Measurements from ENCODE around the gene RAI1.

Gene RAI1

DNA sequence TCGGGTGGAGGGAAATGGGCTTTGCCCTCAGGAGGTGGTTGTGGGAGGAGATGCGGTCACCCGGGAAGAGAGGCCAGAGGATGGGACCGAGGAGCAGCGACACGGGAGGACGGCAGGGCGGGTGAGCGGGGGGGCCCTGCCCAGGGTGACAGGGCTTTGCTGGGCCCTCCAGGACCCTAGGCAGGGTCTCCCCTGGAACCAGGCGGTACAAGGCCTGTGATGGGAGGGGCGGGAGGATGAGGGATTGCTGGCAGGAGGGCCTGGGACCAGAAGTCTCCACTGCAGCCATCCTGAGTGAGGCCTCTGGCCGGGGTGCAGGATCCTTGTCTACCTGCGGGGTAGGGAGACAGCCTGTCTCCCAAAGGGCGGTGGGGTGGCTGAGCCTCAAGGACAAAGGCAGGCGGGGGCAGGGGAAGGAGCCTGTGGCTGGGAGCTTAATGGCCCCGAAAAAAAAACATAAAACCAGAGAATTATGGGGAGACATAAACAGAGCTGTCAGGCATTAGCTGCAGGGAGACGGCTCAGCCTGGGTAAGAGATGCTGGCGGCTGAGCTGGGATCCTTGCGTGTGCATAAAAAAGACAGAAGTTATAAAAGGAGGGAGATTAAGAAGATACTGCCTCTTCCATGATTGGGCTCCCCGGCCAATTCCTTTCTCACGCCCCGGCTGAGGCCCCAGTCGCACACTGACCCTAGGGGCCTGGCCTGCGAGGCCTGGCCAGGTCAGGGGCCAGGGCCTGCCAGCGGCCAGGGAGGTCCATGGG is 88.8 kb downstream of the RAI1 start:
- WGBS, 2 donors (ENCODE audit: extremely low coverage in 2 of 2, insufficient read length in 2 of 2, insufficient replicate concordance in 1 of 2), result no CpG with 5 or more reads among the region's 25 CpGs
- no peak overlapping the region for H3K27ac ChIP-seq (replicated peaks; ENCODE audit: low read length)
- H3K4me1 ChIP-seq (ENCODE audit: control insufficient read depth in 2 of 2, insufficient read depth in 1 of 2, low read depth in 1 of 2, low read length in 2 of 2), result peaks cover 52 to 55% of the 10 kb centered on the region in 2 donors
- H2AK5ac ChIP-seq (ENCODE audit: low read depth, low read length), result peak overlapping the region; percentile 82
- H2BK120ac ChIP-seq (ENCODE audit: low read depth, low read length), result no peak overlapping the region
- no peak overlapping the region for H2BK15ac ChIP-seq (ENCODE audit: low read length)
- H2BK5ac ChIP-seq (ENCODE audit: low read length), result peak overlapping the region; percentile 17
- no peak overlapping the region for H2BK12ac ChIP-seq (ENCODE audit: low read length)
- no peak for DNase-seq (ENCODE audit: low spot score)
- H4K8ac ChIP-seq (ENCODE audit: low read depth, low read length), result no peak overlapping the region
- no peaks in the 10 kb centered on the region for H3K9me3 ChIP-seq (replicated peaks in 1 of 2; ENCODE audit: control insufficient read depth in 2 of 2, insufficient read depth in 1 of 2, low read depth in 1 of 2, low read length in 2 of 2)
- peaks cover 18% of the 10 kb centered on the region for H3K79me1 ChIP-seq (ENCODE audit: low read depth, low read length)
- peaks cover 0 to 6% of the 10 kb centered on the region in 2 donors for H3K36me3 ChIP-seq (replicated peaks in 1 of 2; ENCODE audit: control insufficient read depth in 2 of 2, insufficient read depth in 2 of 2, low read length in 2 of 2)
- no peak overlapping the region for H3K4me3 ChIP-seq (ENCODE audit: low read length in 2 of 2)
- H3K9ac ChIP-seq (ENCODE audit: low read depth, low read length, poor library complexity), result peak overlapping the region; percentile 17
- no peak overlapping the region for H3K23ac ChIP-seq (ENCODE audit: low read depth, low read length, poor library complexity)
- H3K14ac ChIP-seq (ENCODE audit: low read length), result peak overlapping the region; percentile 94
- no peak overlapping the region for H3K4ac ChIP-seq (ENCODE audit: low read length)
- no peaks in the 10 kb centered on the region for H3K27me3 ChIP-seq (ENCODE audit: control insufficient read depth in 3 of 3, insufficient read depth in 3 of 3, low read depth in 1 of 3, low read length in 3 of 3)
- H4K91ac ChIP-seq (ENCODE audit: low read depth, low read length, poor library complexity), result no peak overlapping the region
- H3K18ac ChIP-seq (ENCODE audit: low read length), result peak overlapping the region; percentile 92
- H2AFZ ChIP-seq (ENCODE audit: low read length), result no peak overlapping the region
- no peak overlapping the region for H3K4me2 ChIP-seq (ENCODE audit: insufficient read depth, low read length, poor library complexity, severe bottlenecking)

GRCh38 chr17:17770632-17771044 is 89.4 kb downstream of the RAI1 start:
- Histone ChIP-seq H4K91ac (ENCODE audit: low read depth, low read length, poor library complexity) (no peak overlapping the region), H2BK12ac (ENCODE audit: low read length) (no peak overlapping the region), H3K9me3 (replicated peaks in 1 of 2; ENCODE audit: control insufficient read depth in 2 of 2, insufficient read depth in 1 of 2, low read depth in 1 of 2, low read length in 2 of 2) (no peaks in the 10 kb centered on the region), H2AFZ (ENCODE audit: low read length) (no peak overlapping the region), H3K9ac (ENCODE audit: low read depth, low read length, poor library complexity) (no peak overlapping the region), H3K4me1 (ENCODE audit: control insufficient read depth in 2 of 2, insufficient read depth in 1 of 2, low read depth in 1 of 2, low read length in 2 of 2) (peaks cover 48 to 52% of the 10 kb centered on the region in 2 donors), H3K4ac (ENCODE audit: low read length) (no peak overlapping the region), H3K4me3 (ENCODE audit: low read length in 2 of 2) (no peak overlapping the region), H4K8ac (ENCODE audit: low read depth, low read length) (no peak overlapping the region), H2BK5ac (ENCODE audit: low read length) (no peak overlapping the region), H3K27me3 (ENCODE audit: control insufficient read depth in 3 of 3, insufficient read depth in 3 of 3, low read depth in 1 of 3, low read length in 3 of 3) (no peaks in the 10 kb centered on the region), H3K4me2 (ENCODE audit: insufficient read depth, low read length, poor library complexity, severe bottlenecking) (no peak overlapping the region), H3K23ac (ENCODE audit: low read depth, low read length, poor library complexity) (no peak overlapping the region), H3K36me3 (replicated peaks in 1 of 2; ENCODE audit: control insufficient read depth in 2 of 2, insufficient read depth in 2 of 2, low read length in 2 of 2) (peaks cover 0 to 1% of the 10 kb centered on the region in 2 donors), H3K18ac (ENCODE audit: low read length) (no peak overlapping the region), H2BK15ac (ENCODE audit: low read length) (no peak overlapping the region), H3K14ac (ENCODE audit: low read length) (peak overlapping the region; percentile 10), H3K27ac (replicated peaks; ENCODE audit: low read length) (no peak overlapping the region), H2AK5ac (ENCODE audit: low read depth, low read length) (no peak overlapping the region), H3K79me1 (ENCODE audit: low read depth, low read length) (peaks cover 18% of the 10 kb centered on the region), H2BK120ac (ENCODE audit: low read depth, low read length) (no peak overlapping the region)
- DNase-seq (ENCODE audit: low spot score), result no peak
- WGBS, 2 donors (ENCODE audit: extremely low coverage in 2 of 2, insufficient read length in 2 of 2, insufficient replicate concordance in 1 of 2), result no CpG with 5 or more reads among the region's 13 CpGs

DNA sequence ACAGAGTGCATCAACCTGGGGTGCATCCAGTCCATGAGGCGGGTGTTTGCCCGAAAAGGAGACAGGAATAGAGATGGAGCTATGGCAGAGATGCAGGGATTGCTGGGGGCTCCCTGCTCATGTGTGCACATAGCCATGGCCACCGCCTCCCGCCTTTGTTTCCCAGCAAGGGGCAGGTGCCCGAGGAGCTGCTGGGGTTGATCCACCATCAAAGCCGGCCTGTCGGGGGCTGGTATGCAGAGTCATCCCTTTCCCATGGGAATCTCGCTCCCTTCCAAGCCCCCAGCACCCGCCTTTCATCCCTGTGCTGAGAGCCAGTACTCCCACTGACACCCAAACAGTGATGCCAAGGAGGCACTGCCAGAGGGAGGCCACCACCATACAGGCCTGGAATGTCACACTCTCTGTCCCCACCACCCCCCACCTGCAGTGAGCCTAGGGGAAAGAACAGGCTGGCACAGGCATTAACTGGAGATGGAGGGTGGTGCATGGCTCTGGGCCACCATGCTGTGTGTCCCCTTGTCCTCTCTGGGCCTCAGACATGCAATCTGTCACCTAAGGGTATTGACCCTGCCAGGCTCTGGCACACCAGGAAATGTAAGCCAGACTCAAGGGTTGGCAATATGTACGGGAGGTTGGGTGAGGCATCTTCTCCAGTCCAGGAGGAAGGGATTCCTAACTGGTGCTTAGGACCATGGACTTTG is 90.4 kb downstream of the RAI1 start:
- Histone ChIP-seq H2AK5ac (ENCODE audit: low read depth, low read length) (no peak overlapping the region), H3K4me1 (ENCODE audit: control insufficient read depth in 2 of 2, insufficient read depth in 1 of 2, low read depth in 1 of 2, low read length in 2 of 2) (peaks cover 38 to 42% of the 10 kb centered on the region in 2 donors), H3K9me3 (replicated peaks in 1 of 2; ENCODE audit: control insufficient read depth in 2 of 2, insufficient read depth in 1 of 2, low read depth in 1 of 2, low read length in 2 of 2) (no peaks in the 10 kb centered on the region), H3K27me3 (ENCODE audit: control insufficient read depth in 3 of 3, insufficient read depth in 3 of 3, low read depth in 1 of 3, low read length in 3 of 3) (no peaks in the 10 kb centered on the region), H2BK5ac (ENCODE audit: low read length) (no peak overlapping the region), H3K79me1 (ENCODE audit: low read depth, low read length) (peaks cover 18% of the 10 kb centered on the region), H3K27ac (replicated peaks; ENCODE audit: low read length) (no peak overlapping the region), H3K18ac (ENCODE audit: low read length) (peak overlapping the region; percentile 0), H3K9ac (ENCODE audit: low read depth, low read length, poor library complexity) (no peak overlapping the region), H3K36me3 (replicated peaks in 1 of 2; ENCODE audit: control insufficient read depth in 2 of 2, insufficient read depth in 2 of 2, low read length in 2 of 2) (peaks cover 0 to 8% of the 10 kb centered on the region in 2 donors), H2BK15ac (ENCODE audit: low read length) (no peak overlapping the region), H3K23ac (ENCODE audit: low read depth, low read length, poor library complexity) (no peak overlapping the region), H2BK120ac (ENCODE audit: low read depth, low read length) (no peak overlapping the region), H2AFZ (ENCODE audit: low read length) (no peak overlapping the region), H4K8ac (ENCODE audit: low read depth, low read length) (no peak overlapping the region), H3K14ac (ENCODE audit: low read length) (no peak overlapping the region), H4K91ac (ENCODE audit: low read depth, low read length, poor library complexity) (no peak overlapping the region), H3K4ac (ENCODE audit: low read length) (no peak overlapping the region), H3K4me3 (ENCODE audit: low read length in 2 of 2) (no peak overlapping the region), H2BK12ac (ENCODE audit: low read length) (no peak overlapping the region), H3K4me2 (ENCODE audit: insufficient read depth, low read length, poor library complexity, severe bottlenecking) (no peak overlapping the region)
- DNase-seq (ENCODE audit: low spot score), result no peak
- WGBS, 2 donors (ENCODE audit: extremely low coverage in 2 of 2, insufficient read length in 2 of 2, insufficient replicate concordance in 1 of 2), result no CpG with 5 or more reads among the region's 10 CpGs

- H3K4ac ChIP-seq (ENCODE audit: low read length), result no peak overlapping the region
- no peak overlapping the region for H3K9ac ChIP-seq (ENCODE audit: low read depth, low read length, poor library complexity)
- no peak overlapping the region for H2BK15ac ChIP-seq (ENCODE audit: low read length)
- H4K91ac ChIP-seq (ENCODE audit: low read depth, low read length, poor library complexity), result no peak overlapping the region
- H3K4me1 ChIP-seq (ENCODE audit: control insufficient read depth in 2 of 2, insufficient read depth in 1 of 2, low read depth in 1 of 2, low read length in 2 of 2), result peaks cover 33 to 37% of the 10 kb centered on the region in 2 donors
- no peak for DNase-seq (ENCODE audit: low spot score)
- H3K4me3 ChIP-seq (ENCODE audit: low read length in 2 of 2), result no peak overlapping the region
- no peak overlapping the region for H3K14ac ChIP-seq (ENCODE audit: low read length)
- no peak overlapping the region for H2BK5ac ChIP-seq (ENCODE audit: low read length)
- H3K18ac ChIP-seq (ENCODE audit: low read length), result no peak overlapping the region
- H4K8ac ChIP-seq (ENCODE audit: low read depth, low read length), result no peak overlapping the region
- WGBS, 2 donors (ENCODE audit: extremely low coverage in 2 of 2, insufficient read length in 2 of 2, insufficient replicate concordance in 1 of 2), result no CpG with 5 or more reads among the region's 3 CpGs
- H3K27ac ChIP-seq (replicated peaks; ENCODE audit: low read length), result no peak overlapping the region
- no peak overlapping the region for H2BK12ac ChIP-seq (ENCODE audit: low read length)
- no peaks in the 10 kb centered on the region for H3K9me3 ChIP-seq (replicated peaks in 1 of 2; ENCODE audit: control insufficient read depth in 2 of 2, insufficient read depth in 1 of 2, low read depth in 1 of 2, low read length in 2 of 2)
- H2AK5ac ChIP-seq (ENCODE audit: low read depth, low read length), result no peak overlapping the region
- peaks cover 18% of the 10 kb centered on the region for H3K79me1 ChIP-seq (ENCODE audit: low read depth, low read length)
- H3K36me3 ChIP-seq (replicated peaks in 1 of 2; ENCODE audit: control insufficient read depth in 2 of 2, insufficient read depth in 2 of 2, low read length in 2 of 2), result peaks cover 0 to 14% of the 10 kb centered on the region in 2 donors
- no peak overlapping the region for H2BK120ac ChIP-seq (ENCODE audit: low read depth, low read length)
- H3K4me2 ChIP-seq (ENCODE audit: insufficient read depth, low read length, poor library complexity, severe bottlenecking), result no peak overlapping the region
- no peaks in the 10 kb centered on the region for H3K27me3 ChIP-seq (ENCODE audit: control insufficient read depth in 3 of 3, insufficient read depth in 3 of 3, low read depth in 1 of 3, low read length in 3 of 3)
- peak overlapping the region; percentile 2 for H3K23ac ChIP-seq (ENCODE audit: low read depth, low read length, poor library complexity)
- H2AFZ ChIP-seq (ENCODE audit: low read length), result no peak overlapping the region
These were observed 91.0 kb downstream of the RAI1 start for GRCh38 chr17:17772231-17772630.

Measured in neuronal stem cell (in vitro differentiated cells).